Activated T-cell treated with anti-CD3 and anti-CD28 coated beads, Interleukin-2, amount 50 U/mL, for 72 hours (primary cell): ENCODE data around the gene CIB4. TPM values are rescaled to one million over a fixed set of nuclear protein-coding genes. Genes with fewer than 3 reads are reported as not detected.

ENCODE experiments used
- ATAC-seq, 2 donors: fragments of 150-1000 bp; cut with Tn5 transposase; replicated peaks in 1 of 2; 2 replicates each; pipeline ENCODE4 v1.10.0; 2021; ENCODE audit warnings: moderate library complexity in 2 of 2, mild to moderate bottlenecking in 1 of 2
- DNase-seq, 2 donors: peaks; one replicate each; pipeline ENCODE4 v3.0.0; 2021 to 2022; ENCODE audit warnings: mixed read lengths in 1 of 2
- H3K27ac Mint-ChIP-seq: one replicate; pipeline ENCODE4 v1.8.0; 2022; ENCODE audit warnings: mild to moderate bottlenecking, moderate library complexity, mixed read lengths
- H3K27me3 Mint-ChIP-seq: one replicate; pipeline ENCODE4 v1.8.0; 2022; ENCODE audit warnings: low read depth, mixed read lengths
- H3K36me3 Mint-ChIP-seq, 2 donors: one replicate each; pipeline ENCODE4 v1.8.0; 2022; ENCODE audit warnings: mixed read lengths in 2 of 2, mild to moderate bottlenecking in 1 of 2; ENCODE audit not compliant: insufficient read depth in 2 of 2
- H3K4me1 Mint-ChIP-seq: one replicate; pipeline ENCODE4 v1.8.0; 2022; ENCODE audit warnings: low read depth, mixed read lengths
- H3K4me3 Mint-ChIP-seq, 2 donors: one replicate each; pipeline ENCODE4 v1.8.0; 2022; ENCODE audit warnings: mild to moderate bottlenecking in 2 of 2, mixed read lengths in 2 of 2, moderate library complexity in 2 of 2
- H3K9me3 Mint-ChIP-seq, 2 donors: one replicate each; pipeline ENCODE4 v1.8.0; 2022; ENCODE audit warnings: mixed read lengths in 2 of 2
- total RNA-seq, 2 donors: library from RNA; stranded (reverse); gene quantifications; one replicate each; pipeline ENCODE4 v1.2.3, GENCODE V29; 2022

CIB4 gene
- total RNA-seq = not detected

DNA sequence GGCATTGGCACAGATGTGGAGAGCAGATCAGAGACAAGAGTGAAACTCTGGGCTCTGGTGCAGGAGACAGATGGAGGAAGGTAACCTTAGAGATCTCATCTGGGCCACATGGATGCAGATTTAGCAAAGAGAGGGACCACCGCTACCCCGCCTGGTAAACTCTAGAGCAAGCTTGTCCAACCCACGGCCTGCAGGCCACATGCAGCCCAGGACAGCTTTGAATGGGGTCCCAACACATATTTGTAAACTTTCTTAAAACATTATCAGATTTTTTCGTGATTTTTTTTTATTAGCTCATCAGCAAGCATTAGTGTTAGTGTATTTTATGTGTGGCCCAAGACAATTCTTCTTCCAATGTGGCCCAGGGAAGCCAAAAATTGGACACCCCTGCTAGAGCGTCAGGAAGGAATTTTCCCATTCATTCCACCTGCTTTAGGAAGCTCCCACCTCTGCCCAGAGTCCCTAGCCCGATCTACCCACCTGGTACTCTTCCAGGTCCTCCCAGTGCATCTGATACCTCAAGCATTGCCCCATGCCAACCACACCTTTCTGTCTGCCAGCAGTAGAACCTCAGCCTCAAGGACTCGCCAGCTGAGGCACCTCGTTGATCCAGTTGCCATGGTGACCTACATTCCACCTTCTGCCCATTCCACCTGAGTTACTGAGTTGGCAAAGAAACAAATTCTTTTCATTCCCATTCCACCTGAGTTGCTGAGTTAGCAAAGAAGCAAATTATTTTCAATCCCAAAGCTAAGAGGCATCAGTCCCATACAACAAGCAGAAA lies at the start of gene CIB4:
Gene CIB4, minus strand, starts transcription at position 586 of the 784 bp plus-strand sequence. Its CDS starts 52 bp downstream, at position 534.
- ATAC-seq (no peak), DNase-seq (no peak)
- Mint-ChIP-seq H3K4me1 (no peaks in the 10 kb centered on the region), H3K36me3 (no peaks in the 10 kb centered on the region), H3K27me3 (peaks cover 42% of the 10 kb centered on the region), H3K27ac (no peak within 1 kb of the TSS), H3K4me3 (no peak within 1 kb of the TSS), H3K9me3 (no peaks in the 10 kb centered on the region)

GRCh38 chr2:26687801-26688200 lies 46.6 kb upstream of the CIB4 start:
- no peaks in the 10 kb centered on the region for H3K36me3 Mint-ChIP-seq
- no peak overlapping the region for H3K4me3 Mint-ChIP-seq
- no peak for ATAC-seq
- H3K4me1 Mint-ChIP-seq = peaks cover 5% of the 10 kb centered on the region
- no peaks in the 10 kb centered on the region for H3K9me3 Mint-ChIP-seq
- H3K27me3 Mint-ChIP-seq = peaks cover 54% of the 10 kb centered on the region
- no peak for DNase-seq
- H3K27ac Mint-ChIP-seq = no peak overlapping the region

DNA sequence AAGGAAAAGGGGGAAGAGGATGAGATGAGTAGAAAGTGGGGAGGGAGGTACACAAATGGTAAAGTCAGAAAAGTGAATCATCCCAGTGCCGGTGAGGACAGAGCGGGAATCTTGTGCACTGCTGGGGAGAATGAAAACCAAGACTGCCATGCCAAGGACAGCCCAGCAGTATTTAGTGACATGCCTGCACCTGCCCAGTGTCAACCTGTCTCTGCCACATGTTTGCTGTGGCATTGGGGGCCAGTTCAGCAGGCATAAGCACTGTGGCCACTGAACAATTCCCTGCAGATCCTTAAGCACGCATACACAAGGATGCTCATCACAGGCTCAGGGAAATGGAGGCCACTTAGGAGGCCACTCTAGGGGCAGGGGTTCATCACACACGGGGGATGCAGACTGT lies 46.2 kb upstream of the CIB4 start:
- Mint-ChIP-seq H3K27ac (no peak overlapping the region), H3K9me3 (no peaks in the 10 kb centered on the region), H3K4me3 (no peak overlapping the region), H3K36me3 (no peaks in the 10 kb centered on the region), H3K4me1 (peaks cover 3% of the 10 kb centered on the region), H3K27me3 (peaks cover 57% of the 10 kb centered on the region)
- ATAC-seq = no peak
- no peak for DNase-seq

DNA sequence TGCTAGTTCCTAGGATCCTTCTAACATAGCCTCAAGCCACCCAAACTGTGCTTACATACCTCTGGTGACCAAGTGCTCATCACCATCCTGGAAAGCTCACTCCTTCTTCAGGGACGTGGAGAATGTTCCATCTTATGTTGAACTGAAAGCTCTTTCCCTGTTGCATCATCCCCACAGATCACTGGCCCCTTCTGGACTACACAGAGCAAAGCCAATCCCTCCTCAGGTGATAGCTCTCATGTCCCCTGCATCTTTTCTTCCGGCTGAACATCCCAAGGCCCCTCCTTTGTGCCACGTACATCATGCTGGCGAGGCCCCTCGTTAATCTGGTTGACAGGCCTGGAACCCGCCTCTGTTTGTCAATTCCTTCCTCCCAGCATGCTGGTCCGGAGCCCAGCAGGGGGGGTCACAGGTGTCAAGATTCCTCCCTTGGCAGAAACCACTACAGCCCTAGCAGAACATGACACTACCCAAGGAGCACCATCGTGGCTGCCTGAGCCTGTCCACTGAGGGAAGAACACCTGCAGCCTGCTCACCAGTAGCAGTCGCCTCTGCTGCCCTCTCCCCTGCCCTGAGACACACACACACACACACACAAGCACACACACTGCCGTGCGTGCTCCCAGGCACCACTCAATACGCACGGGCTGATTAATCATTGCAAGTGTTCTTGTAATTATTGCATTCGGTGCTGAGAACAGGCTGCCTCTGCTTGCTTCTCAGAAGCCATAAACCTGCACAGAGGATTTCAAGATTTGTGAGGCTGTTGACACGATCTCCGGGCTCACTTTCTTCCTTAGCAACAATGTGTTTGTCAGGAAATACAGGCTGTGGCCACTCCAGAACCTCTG lies 45.0 kb upstream of the CIB4 start:
- H3K36me3 Mint-ChIP-seq = no peaks in the 10 kb centered on the region
- DNase-seq = no peak
- H3K9me3 Mint-ChIP-seq = no peaks in the 10 kb centered on the region
- no peak overlapping the region for H3K4me3 Mint-ChIP-seq
- H3K27me3 Mint-ChIP-seq = peaks cover 51% of the 10 kb centered on the region
- no peak for ATAC-seq
- H3K4me1 Mint-ChIP-seq = no peaks in the 10 kb centered on the region
- no peak overlapping the region for H3K27ac Mint-ChIP-seq

- no peak overlapping the region for H3K4me3 Mint-ChIP-seq
- ATAC-seq = no peak
- no peak overlapping the region for H3K27ac Mint-ChIP-seq
- DNase-seq = no peak
- no peaks in the 10 kb centered on the region for H3K36me3 Mint-ChIP-seq
- no peaks in the 10 kb centered on the region for H3K4me1 Mint-ChIP-seq
- peaks cover 45% of the 10 kb centered on the region for H3K27me3 Mint-ChIP-seq
- H3K9me3 Mint-ChIP-seq = no peaks in the 10 kb centered on the region
Measured at GRCh38 chr2:26685341-26685740, 44.2 kb upstream of the CIB4 start.

- Mint-ChIP-seq H3K9me3 (no peaks in the 10 kb centered on the region), H3K27me3 (peaks cover 50% of the 10 kb centered on the region), H3K36me3 (no peaks in the 10 kb centered on the region), H3K4me1 (no peaks in the 10 kb centered on the region), H3K27ac (no peak overlapping the region), H3K4me3 (no peak overlapping the region)
- DNase-seq (no peak), ATAC-seq (no peak)
Measured at GRCh38 chr2:26683583-26683982, 42.4 kb upstream of the CIB4 start.

GRCh38 chr2:26682155-26682554 lies 41.0 kb upstream of the CIB4 start:
- no peak overlapping the region for H3K4me3 Mint-ChIP-seq
- H3K4me1 Mint-ChIP-seq = no peaks in the 10 kb centered on the region
- H3K27ac Mint-ChIP-seq = no peak overlapping the region
- H3K9me3 Mint-ChIP-seq = no peaks in the 10 kb centered on the region
- H3K27me3 Mint-ChIP-seq = peaks cover 53% of the 10 kb centered on the region
- no peak for ATAC-seq
- H3K36me3 Mint-ChIP-seq = no peaks in the 10 kb centered on the region
- DNase-seq = no peak

GRCh38 chr2:26681656-26682055 lies 40.5 kb upstream of the CIB4 start:
- Mint-ChIP-seq H3K27ac (no peak overlapping the region), H3K4me1 (no peaks in the 10 kb centered on the region), H3K27me3 (peaks cover 48% of the 10 kb centered on the region), H3K4me3 (no peak overlapping the region), H3K36me3 (no peaks in the 10 kb centered on the region), H3K9me3 (no peaks in the 10 kb centered on the region)
- ATAC-seq (no peak), DNase-seq (no peak)

- Mint-ChIP-seq H3K9me3 (no peaks in the 10 kb centered on the region), H3K4me3 (no peak overlapping the region), H3K27ac (no peak overlapping the region), H3K4me1 (no peaks in the 10 kb centered on the region), H3K27me3 (peaks cover 35% of the 10 kb centered on the region), H3K36me3 (no peaks in the 10 kb centered on the region)
- ATAC-seq (no peak), DNase-seq (no peak)
Measured at GRCh38 chr2:26679867-26680266, 38.7 kb upstream of the CIB4 start.

DNA sequence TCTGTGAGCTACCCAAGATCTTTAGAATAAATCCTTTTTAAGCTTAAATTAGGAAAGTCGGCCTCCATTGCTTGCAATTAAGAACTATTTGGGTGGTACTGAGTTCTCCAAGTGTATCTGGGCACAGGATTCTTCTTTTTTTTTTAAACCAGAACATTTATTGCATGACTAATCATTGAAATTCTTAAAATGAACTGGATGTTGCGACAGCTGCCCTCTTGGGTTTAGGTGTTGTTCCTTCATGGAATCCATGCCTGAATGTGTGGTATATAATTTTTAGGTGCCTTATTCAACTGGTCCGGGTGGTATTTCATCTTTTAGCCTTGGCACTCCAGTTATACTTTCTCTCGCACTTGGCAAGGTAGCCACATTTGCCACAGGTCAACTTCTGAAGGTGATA lies 36.9 kb upstream of the CIB4 start:
- H3K4me3 Mint-ChIP-seq = no peak overlapping the region
- H3K27me3 Mint-ChIP-seq = peaks cover 35% of the 10 kb centered on the region
- ATAC-seq (no peak), DNase-seq (no peak)
- no peak overlapping the region for H3K27ac Mint-ChIP-seq
- H3K36me3 Mint-ChIP-seq = no peaks in the 10 kb centered on the region
- H3K4me1 Mint-ChIP-seq = no peaks in the 10 kb centered on the region
- no peaks in the 10 kb centered on the region for H3K9me3 Mint-ChIP-seq

- Mint-ChIP-seq H3K9me3 (no peaks in the 10 kb centered on the region), H3K27ac (no peak overlapping the region), H3K36me3 (no peaks in the 10 kb centered on the region), H3K4me3 (no peak overlapping the region), H3K4me1 (no peaks in the 10 kb centered on the region), H3K27me3 (peaks cover 33% of the 10 kb centered on the region)
- ATAC-seq (no peak), DNase-seq (no peak)
Measured at GRCh38 chr2:26675651-26676255, 34.6 kb upstream of the CIB4 start.

- no peaks in the 10 kb centered on the region for H3K36me3 Mint-ChIP-seq
- no peak for ATAC-seq
- no peaks in the 10 kb centered on the region for H3K4me1 Mint-ChIP-seq
- no peaks in the 10 kb centered on the region for H3K9me3 Mint-ChIP-seq
- peaks cover 33% of the 10 kb centered on the region for H3K27me3 Mint-ChIP-seq
- H3K27ac Mint-ChIP-seq = no peak overlapping the region
- no peak overlapping the region for H3K4me3 Mint-ChIP-seq
- no peak for DNase-seq
Measured at GRCh38 chr2:26674771-26675170, 33.6 kb upstream of the CIB4 start.

- H3K27me3 Mint-ChIP-seq = peaks cover 33% of the 10 kb centered on the region
- no peak for DNase-seq
- H3K4me1 Mint-ChIP-seq = no peaks in the 10 kb centered on the region
- H3K36me3 Mint-ChIP-seq = no peaks in the 10 kb centered on the region
- no peaks in the 10 kb centered on the region for H3K9me3 Mint-ChIP-seq
- ATAC-seq = no peak
- H3K4me3 Mint-ChIP-seq = no peak overlapping the region
- no peak overlapping the region for H3K27ac Mint-ChIP-seq
Measured at GRCh38 chr2:26674002-26674751, 33.0 kb upstream of the CIB4 start.
